ENCODE measurements around the gene KCNJ5.

DNA sequence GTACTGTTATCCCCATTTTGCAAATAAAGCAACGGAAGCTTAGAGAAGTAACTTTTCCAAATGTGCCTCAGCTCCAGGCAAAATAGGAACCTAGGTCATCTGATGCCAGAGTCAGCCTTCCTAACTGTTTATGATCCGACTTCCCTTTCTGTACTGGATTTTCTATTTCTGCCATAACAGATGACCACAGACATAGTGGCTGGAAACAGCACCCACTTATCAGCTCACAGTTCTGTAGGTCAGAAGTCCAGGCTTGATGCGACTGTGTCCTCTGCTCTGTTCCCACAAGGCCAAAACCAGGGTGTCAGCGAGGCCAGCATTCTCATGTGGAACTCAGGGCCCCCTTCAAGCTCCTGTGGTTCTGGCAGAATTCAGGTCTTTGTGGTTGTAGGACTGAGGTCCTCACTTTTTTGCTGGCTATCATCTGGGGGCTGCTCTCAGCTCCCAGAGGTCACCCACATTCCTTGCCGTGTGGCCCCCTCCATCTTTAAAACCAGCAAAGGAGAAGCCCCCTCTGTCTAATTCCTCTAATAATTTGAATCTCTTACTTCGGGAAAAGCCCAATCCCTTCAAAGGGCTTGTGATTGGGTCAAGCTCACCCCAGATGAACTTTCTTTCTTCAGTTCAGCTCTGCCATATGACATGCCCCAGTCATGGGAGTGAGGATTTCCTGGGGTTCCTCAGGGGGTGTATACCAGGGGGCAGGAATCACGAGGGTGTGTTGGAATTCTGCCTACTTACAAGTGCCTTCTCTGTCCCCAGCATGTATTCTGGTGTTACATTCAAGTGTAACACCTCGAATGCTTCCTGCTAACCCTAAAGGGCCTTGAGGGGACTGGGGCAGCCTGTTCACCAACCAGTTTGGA, 15.3 kb downstream of the KCNJ5 start:
- TF ChIP-seq, protein P1, sequence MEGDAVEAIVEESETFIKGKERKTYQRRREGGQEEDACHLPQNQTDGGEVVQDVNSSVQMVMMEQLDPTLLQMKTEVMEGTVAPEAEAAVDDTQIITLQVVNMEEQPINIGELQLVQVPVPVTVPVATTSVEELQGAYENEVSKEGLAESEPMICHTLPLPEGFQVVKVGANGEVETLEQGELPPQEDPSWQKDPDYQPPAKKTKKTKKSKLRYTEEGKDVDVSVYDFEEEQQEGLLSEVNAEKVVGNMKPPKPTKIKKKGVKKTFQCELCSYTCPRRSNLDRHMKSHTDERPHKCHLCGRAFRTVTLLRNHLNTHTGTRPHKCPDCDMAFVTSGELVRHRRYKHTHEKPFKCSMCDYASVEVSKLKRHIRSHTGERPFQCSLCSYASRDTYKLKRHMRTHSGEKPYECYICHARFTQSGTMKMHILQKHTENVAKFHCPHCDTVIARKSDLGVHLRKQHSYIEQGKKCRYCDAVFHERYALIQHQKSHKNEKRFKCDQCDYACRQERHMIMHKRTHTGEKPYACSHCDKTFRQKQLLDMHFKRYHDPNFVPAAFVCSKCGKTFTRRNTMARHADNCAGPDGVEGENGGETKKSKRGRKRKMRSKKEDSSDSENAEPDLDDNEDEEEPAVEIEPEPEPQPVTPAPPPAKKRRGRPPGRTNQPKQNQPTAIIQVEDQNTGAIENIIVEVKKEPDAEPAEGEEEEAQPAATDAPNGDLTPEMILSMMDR (IDR thresholded peaks at IDR 0.05), result no peak
- TF ChIP-seq, protein P2, sequence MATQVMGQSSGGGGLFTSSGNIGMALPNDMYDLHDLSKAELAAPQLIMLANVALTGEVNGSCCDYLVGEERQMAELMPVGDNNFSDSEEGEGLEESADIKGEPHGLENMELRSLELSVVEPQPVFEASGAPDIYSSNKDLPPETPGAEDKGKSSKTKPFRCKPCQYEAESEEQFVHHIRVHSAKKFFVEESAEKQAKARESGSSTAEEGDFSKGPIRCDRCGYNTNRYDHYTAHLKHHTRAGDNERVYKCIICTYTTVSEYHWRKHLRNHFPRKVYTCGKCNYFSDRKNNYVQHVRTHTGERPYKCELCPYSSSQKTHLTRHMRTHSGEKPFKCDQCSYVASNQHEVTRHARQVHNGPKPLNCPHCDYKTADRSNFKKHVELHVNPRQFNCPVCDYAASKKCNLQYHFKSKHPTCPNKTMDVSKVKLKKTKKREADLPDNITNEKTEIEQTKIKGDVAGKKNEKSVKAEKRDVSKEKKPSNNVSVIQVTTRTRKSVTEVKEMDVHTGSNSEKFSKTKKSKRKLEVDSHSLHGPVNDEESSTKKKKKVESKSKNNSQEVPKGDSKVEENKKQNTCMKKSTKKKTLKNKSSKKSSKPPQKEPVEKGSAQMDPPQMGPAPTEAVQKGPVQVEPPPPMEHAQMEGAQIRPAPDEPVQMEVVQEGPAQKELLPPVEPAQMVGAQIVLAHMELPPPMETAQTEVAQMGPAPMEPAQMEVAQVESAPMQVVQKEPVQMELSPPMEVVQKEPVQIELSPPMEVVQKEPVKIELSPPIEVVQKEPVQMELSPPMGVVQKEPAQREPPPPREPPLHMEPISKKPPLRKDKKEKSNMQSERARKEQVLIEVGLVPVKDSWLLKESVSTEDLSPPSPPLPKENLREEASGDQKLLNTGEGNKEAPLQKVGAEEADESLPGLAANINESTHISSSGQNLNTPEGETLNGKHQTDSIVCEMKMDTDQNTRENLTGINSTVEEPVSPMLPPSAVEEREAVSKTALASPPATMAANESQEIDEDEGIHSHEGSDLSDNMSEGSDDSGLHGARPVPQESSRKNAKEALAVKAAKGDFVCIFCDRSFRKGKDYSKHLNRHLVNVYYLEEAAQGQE (IDR thresholded peaks at IDR 0.05), result no peak

All from A549 (cell line).